Measurements from ENCODE around the gene GALNT16.

GRCh38 chr14:69246331-69246730 is 13.6 kb upstream of the GALNT16 start:
- no peak for TF ChIP-seq CTCF (IDR thresholded peaks at IDR 0.05; ENCODE audit: low read depth, low read length, poor library complexity, severe bottlenecking)
- TF ChIP-seq EZH2phosphoT487 (IDR thresholded peaks at IDR 0.05; ENCODE audit: borderline replicate concordance, low read length) = no peak

Measured in DOHH2 (cell line).